Suprapubic skin (tissue), 4 donors: ENCODE data around the gene SENP5.

Experiments
- EP300 ChIP-seq: sonication (generic); formaldehyde crosslinking; IDR thresholded peaks from one replicate; pipeline ENCODE4 v1.6.1; 2017; ENCODE audit warnings: antibody characterized with exemption
- POLR2A ChIP-seq, 2 donors: fragments of 450-650 bp; IDR thresholded peaks; one replicate each; pipeline ENCODE4 v1.6.1; 2017; ENCODE audit warnings: antibody characterized with exemption in 2 of 2, mild to moderate bottlenecking in 2 of 2, moderate library complexity in 2 of 2
- POLR2AphosphoS5 ChIP-seq, 3 donors: sonication (generic); formaldehyde crosslinking; IDR thresholded peaks; one replicate each; pipeline ENCODE4 v1.6.1; 2017; ENCODE audit warnings: antibody characterized with exemption in 3 of 3
- TF ChIP-seq, protein P1 (sequence below), 2 donors: fragments of 200-600 bp in 1 of 2; fragments of 450-650 bp in 1 of 2; sonication (generic) in 1 of 2; IDR thresholded peaks; one replicate each; pipeline ENCODE4 v1.5.1; 2016 to 2019; ENCODE audit warnings: antibody characterized with exemption in 2 of 2, mild to moderate bottlenecking in 1 of 2, moderate library complexity in 1 of 2

DNA sequence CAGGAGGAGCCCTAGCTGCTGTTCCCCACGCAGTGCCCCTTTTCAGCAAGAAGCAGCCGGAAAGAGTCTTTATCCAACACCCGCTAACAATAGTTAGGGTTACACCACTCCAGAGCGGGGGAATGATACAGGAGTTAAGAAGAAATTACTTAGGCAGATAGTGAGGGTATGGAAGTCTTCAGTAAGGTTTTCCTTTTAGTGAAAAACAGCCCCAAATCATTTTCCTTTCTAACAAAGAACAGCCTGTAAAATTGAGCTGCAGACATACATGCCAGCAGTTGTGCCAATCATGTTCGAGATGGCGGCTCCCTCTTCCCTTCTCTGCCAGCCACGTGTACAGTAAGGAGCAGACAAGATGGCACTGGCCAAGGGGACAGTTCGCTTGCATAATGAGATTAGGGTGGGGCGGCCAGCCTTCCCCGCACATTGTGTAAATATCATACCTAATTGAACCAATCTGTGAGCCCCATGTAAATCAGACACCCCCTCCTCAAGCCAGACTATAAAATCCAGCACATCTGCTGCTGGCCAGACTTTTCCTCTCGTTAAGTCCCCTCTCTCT is 18.5 kb upstream of the SENP5 start:
- TF ChIP-seq, protein P1, sequence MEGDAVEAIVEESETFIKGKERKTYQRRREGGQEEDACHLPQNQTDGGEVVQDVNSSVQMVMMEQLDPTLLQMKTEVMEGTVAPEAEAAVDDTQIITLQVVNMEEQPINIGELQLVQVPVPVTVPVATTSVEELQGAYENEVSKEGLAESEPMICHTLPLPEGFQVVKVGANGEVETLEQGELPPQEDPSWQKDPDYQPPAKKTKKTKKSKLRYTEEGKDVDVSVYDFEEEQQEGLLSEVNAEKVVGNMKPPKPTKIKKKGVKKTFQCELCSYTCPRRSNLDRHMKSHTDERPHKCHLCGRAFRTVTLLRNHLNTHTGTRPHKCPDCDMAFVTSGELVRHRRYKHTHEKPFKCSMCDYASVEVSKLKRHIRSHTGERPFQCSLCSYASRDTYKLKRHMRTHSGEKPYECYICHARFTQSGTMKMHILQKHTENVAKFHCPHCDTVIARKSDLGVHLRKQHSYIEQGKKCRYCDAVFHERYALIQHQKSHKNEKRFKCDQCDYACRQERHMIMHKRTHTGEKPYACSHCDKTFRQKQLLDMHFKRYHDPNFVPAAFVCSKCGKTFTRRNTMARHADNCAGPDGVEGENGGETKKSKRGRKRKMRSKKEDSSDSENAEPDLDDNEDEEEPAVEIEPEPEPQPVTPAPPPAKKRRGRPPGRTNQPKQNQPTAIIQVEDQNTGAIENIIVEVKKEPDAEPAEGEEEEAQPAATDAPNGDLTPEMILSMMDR (IDR thresholded peaks at IDR 0.05): no peak
- no peak for TF ChIP-seq POLR2AphosphoS5 (IDR thresholded peaks at IDR 0.05)
- no peak for TF ChIP-seq POLR2A (IDR thresholded peaks at IDR 0.05)
- TF ChIP-seq EP300: no peak
